ENCODE results near the gene NHS. TPM values are rescaled to one million over a fixed set of nuclear protein-coding genes. Genes with fewer than 3 reads are reported as not detected.

The NHS gene
- total RNA-seq, 3 donors from 2014 or later = 8.5 to 11.2 (median 8.8) TPM

DNA sequence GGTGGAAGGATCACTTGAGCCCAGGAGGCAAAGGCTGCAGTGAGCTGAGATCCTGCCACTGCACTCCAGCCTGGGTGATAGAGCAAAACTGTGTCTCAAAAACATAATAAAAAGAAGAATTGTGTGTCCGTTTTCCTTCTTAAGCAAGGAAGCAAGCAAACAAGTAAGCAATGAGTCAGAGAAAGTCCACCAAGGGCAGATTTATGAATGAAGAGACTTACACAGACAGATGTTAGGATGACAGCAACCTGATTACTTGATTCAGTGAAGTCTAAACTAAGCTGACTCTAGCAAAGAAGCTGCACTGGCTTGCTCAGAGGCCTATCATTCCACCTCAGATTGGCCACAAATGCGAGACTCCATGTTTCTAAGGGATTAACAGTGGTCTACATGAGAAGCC lies 328.2 kb downstream of the NHS start:
- no peak overlapping the region for H3K27ac ChIP-seq
- TF ChIP-seq, protein P1, sequence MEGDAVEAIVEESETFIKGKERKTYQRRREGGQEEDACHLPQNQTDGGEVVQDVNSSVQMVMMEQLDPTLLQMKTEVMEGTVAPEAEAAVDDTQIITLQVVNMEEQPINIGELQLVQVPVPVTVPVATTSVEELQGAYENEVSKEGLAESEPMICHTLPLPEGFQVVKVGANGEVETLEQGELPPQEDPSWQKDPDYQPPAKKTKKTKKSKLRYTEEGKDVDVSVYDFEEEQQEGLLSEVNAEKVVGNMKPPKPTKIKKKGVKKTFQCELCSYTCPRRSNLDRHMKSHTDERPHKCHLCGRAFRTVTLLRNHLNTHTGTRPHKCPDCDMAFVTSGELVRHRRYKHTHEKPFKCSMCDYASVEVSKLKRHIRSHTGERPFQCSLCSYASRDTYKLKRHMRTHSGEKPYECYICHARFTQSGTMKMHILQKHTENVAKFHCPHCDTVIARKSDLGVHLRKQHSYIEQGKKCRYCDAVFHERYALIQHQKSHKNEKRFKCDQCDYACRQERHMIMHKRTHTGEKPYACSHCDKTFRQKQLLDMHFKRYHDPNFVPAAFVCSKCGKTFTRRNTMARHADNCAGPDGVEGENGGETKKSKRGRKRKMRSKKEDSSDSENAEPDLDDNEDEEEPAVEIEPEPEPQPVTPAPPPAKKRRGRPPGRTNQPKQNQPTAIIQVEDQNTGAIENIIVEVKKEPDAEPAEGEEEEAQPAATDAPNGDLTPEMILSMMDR (IDR thresholded peaks at IDR 0.05) = no peak
- TF ChIP-seq POLR2A (IDR thresholded peaks at IDR 0.05) = no peak
- TF ChIP-seq POLR2AphosphoS5 (IDR thresholded peaks at IDR 0.05) = no peak
- no peak for DNase-seq (ENCODE audit: low spot score in 2 of 2)
- no peak overlapping the region for H3K4me3 ChIP-seq
- H3K4me1 ChIP-seq = no peaks in the 10 kb centered on the region
- no peaks in the 10 kb centered on the region for H3K36me3 ChIP-seq
- peaks cover 0 to 12% of the 10 kb centered on the region in 2 donors for H3K27me3 ChIP-seq
- intact Hi-C loops (cut with DNase I; ENCODE audit: low total_unique reads) = no loop called here
- no peaks in the 10 kb centered on the region for H3K9me3 ChIP-seq

DNA sequence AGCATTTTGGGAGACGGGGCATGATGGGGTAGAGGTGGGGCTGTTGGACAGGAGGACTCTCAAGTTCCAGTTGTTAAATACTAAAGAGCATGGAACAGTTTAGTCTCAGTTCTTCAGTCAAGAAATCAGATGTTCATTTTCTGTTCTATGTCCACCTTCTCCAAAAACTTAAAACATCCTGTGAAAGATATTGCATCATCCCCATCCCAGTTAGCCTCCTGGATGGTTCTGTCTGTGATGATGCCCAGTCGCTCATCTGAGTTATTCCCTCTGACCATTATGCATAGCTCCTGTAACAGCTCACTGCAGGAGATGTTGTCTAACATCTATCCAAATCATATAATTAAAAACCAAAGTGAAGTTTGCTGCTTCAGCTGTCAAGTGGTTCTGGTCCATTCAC lies 330.2 kb downstream of the NHS start:
- Histone ChIP-seq H3K9me3 (no peaks in the 10 kb centered on the region), H3K4me1 (no peaks in the 10 kb centered on the region), H3K27ac (no peak overlapping the region), H3K36me3 (no peaks in the 10 kb centered on the region), H3K27me3 (peaks cover 0 to 22% of the 10 kb centered on the region in 2 donors), H3K4me3 (no peak overlapping the region)
- no peak for DNase-seq (ENCODE audit: low spot score in 2 of 2)
- intact Hi-C loops (cut with DNase I; ENCODE audit: low total_unique reads) = no loop called here
- TF ChIP-seq POLR2A (IDR thresholded peaks at IDR 0.05) = no peak

DNA sequence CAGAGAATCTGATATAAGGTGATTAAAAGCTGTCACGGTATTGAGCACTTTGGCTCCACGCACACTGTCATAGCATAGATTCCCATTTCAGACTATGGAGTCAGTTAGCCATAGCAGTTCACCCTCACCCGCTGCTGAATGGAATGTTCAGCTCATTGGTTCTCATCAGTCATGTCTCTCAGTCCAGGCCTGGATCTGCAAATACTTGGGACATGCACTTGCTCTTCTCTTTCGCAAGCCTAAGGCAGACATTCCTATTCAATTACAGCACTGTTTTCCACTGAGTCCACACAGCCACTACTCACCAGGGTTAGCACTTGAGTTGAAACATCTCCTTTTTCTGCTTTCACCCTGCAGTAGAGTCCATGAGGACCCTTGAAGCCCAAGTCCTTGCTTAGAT lies 331.7 kb downstream of the NHS start:
- Histone ChIP-seq H3K4me1 (no peaks in the 10 kb centered on the region), H3K36me3 (no peaks in the 10 kb centered on the region), H3K27me3 (peaks cover 0 to 26% of the 10 kb centered on the region in 2 donors), H3K4me3 (no peak overlapping the region), H3K27ac (no peak overlapping the region), H3K9me3 (no peaks in the 10 kb centered on the region)
- intact Hi-C loops (cut with DNase I; ENCODE audit: low total_unique reads) = no loop called here
- TF ChIP-seq POLR2A (IDR thresholded peaks at IDR 0.05) = no peak
- TF ChIP-seq POLR2AphosphoS5 (IDR thresholded peaks at IDR 0.05) = no peak
- TF ChIP-seq, protein P1 (IDR thresholded peaks at IDR 0.05) = no peak
- no peak for DNase-seq (ENCODE audit: low spot score in 2 of 2)

DNA sequence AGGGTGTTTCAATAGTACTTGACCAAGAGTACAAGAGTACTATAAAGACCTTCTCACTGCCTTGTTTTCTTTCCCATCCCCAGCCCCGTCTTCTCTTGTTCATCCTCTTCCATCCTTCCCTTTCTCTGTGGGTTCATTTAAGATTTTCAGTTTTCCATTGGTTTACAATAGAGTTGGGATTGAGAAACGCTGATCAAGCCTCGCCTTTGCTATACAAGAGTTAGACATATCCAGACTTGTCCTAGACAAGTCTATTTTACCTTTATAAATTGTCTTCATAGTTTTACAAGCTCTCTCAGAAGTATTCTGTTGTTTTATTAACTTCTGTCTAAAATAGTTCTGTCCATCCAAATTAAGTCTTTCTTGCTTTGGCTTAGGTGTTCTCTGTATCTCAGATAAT lies 332.7 kb downstream of the NHS start:
- Histone ChIP-seq H3K4me1 (no peaks in the 10 kb centered on the region), H3K36me3 (no peaks in the 10 kb centered on the region), H3K4me3 (no peak overlapping the region), H3K9me3 (no peaks in the 10 kb centered on the region), H3K27ac (no peak overlapping the region), H3K27me3 (peaks cover 0 to 26% of the 10 kb centered on the region in 2 donors)
- DNase-seq (ENCODE audit: low spot score in 2 of 2) = no peak
- intact Hi-C loops (cut with DNase I; ENCODE audit: low total_unique reads) = no loop called here
- no peak for TF ChIP-seq POLR2A (IDR thresholded peaks at IDR 0.05)
- TF ChIP-seq, protein P1 (IDR thresholded peaks at IDR 0.05) = no peak
- TF ChIP-seq POLR2AphosphoS5 (IDR thresholded peaks at IDR 0.05) = no peak

DNA sequence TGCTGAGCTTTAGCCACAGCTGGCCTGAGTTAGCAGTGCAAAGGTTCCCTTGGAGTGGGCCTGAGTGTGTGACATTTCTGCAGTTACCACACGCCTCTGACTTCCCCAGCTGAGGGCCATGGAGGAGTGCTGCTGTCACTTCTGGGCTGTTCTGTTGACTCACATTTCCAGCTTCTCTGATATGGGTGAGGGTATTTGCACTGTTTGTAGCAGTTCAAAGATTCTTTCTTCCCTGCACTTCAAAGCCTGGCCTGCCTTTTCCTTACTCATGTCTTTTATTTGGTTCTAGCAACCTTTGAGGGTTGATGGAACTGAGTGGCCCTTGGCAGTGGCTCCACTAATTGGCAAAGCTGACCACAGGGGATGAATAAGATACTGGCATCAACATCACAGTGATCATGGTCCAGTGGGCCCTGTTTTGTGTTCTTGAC lies 335.9 kb downstream of the NHS start:
- no peak for DNase-seq (ENCODE audit: low spot score in 2 of 2)
- intact Hi-C loops (cut with DNase I; ENCODE audit: low total_unique reads) = no loop called here

More for the DNA sequence above, 335.9 kb downstream of the NHS start:
- H3K4me3 ChIP-seq = no peak overlapping the region
- H3K27me3 ChIP-seq = peaks cover 0 to 20% of the 10 kb centered on the region in 2 donors
- H3K27ac ChIP-seq = no peak overlapping the region
- H3K9me3 ChIP-seq = no peaks in the 10 kb centered on the region
- no peaks in the 10 kb centered on the region for H3K4me1 ChIP-seq
- TF ChIP-seq, protein P1 (IDR thresholded peaks at IDR 0.05) = no peak
- TF ChIP-seq POLR2AphosphoS5 (IDR thresholded peaks at IDR 0.05) (no peak), POLR2A (IDR thresholded peaks at IDR 0.05) (no peak)
- H3K36me3 ChIP-seq = no peaks in the 10 kb centered on the region
